ENCODE data around the gene FREY1. TPM values are rescaled to one million over a fixed set of nuclear protein-coding genes. Genes with fewer than 3 reads are reported as not detected.

Gene FREY1
- total RNA-seq, 6 donors from 2014 or later, result 0.60 to 3.2 (median 1.7) TPM; not detected in 2

DNA sequence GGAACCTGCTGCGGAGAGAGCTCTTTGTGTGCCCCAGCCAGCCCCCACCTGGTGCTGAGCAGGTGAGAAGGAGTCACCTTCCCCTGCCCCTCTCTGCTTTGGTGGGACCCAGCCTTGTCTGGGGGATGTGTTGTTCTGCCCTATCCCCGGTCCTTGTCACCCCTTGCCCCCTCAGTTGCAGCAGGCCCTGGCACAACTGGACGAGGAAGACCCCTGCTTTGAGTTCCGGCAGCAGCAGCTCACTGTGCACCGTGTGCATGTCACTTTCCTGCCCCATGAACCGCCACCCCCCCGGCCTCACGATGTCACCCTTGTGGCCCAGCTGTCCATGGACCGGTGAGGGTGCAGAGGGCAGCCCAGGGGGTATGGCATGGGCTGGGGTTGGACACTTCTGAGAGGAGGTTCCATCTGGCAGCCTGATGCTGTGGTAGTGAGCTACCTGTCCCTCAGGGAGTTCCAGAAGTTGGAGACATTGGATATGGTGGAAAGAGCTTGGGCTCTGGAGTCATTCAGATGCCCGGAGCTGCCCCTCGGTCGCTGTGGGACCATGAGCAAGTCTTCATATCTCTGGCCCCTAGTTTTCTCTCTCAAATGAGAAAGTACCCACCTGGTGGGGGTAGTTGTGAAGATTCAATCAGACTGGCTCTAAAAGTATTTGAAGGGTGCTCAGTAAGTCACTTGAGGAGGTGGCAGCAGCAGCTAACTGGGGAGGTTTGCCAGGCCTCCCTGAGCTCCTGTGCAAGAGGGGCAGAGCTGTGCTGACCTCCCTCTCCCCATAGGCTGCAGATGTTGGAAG is 19.7 kb upstream of the FREY1 start:
- peak in 1 of 2 donors; percentile 60 for DNase-seq

DNA sequence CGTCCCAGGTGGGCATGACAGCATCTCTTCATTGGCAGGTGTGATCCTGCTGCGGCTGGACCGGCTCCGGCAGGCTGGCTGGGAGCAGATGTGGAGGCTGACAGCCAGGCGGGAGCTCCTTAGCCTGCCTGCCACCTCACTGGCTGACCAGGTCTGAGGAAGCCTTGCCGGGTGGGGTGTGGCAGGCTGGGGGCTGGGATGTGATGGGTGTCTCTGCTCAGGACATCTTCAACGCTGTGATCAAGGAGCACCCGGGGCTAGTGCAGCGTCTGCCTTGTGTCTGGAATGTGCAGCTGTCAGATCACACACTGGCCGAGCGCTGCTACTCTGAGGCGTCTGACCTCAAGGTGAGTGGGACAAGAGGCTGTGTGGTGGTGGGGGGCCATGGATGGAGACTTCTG is 18.9 kb upstream of the FREY1 start:
- WGBS, 2 donors, result 62 to 75% methylated on average over 9 to 12 of the region's 12 CpGs
- Histone ChIP-seq H3K9me3 (no peaks in the 10 kb centered on the region), H3K4me1 (peaks cover 14 to 40% (median 26%) of the 10 kb centered on the region in 4 donors), H3K27me3 (peaks cover 0 to 23% (median 16%) of the 10 kb centered on the region in 4 donors), H3K4me3 (no peak overlapping the region), H3K27ac (no peak overlapping the region), H3K36me3 (peaks cover 0 to 4% (median 0%) of the 10 kb centered on the region in 4 donors)
- TF ChIP-seq CTCF (IDR thresholded peaks at IDR 0.05) (no peak), POLR2A (IDR thresholded peaks at IDR 0.05) (no peak), EP300 (IDR thresholded peaks at IDR 0.05) (no peak), POLR2AphosphoS5 (IDR thresholded peaks at IDR 0.05) (no peak)
- peak in 1 of 2 donors; percentile 66 for DNase-seq
- ATAC-seq (ENCODE audit: low FRiP score in 2 of 2), result no peak

More for the DNA sequence above, 19.7 kb upstream of the FREY1 start:
- Histone ChIP-seq H3K9me3 (no peaks in the 10 kb centered on the region), H3K27ac (no peak overlapping the region), H3K27me3 (peaks cover 0 to 18% (median 15%) of the 10 kb centered on the region in 4 donors), H3K36me3 (peaks cover 0 to 11% (median 3%) of the 10 kb centered on the region in 4 donors), H3K4me1 (peaks cover 14 to 33% (median 23%) of the 10 kb centered on the region in 4 donors), H3K4me3 (no peak overlapping the region)
- no peak for ATAC-seq (ENCODE audit: low FRiP score in 2 of 2)
- TF ChIP-seq EP300 (IDR thresholded peaks at IDR 0.05), result no peak
- TF ChIP-seq POLR2AphosphoS5 (IDR thresholded peaks at IDR 0.05), result no peak
- 94 to 100% methylated on average over 2 to 12 of the region's 12 CpGs for WGBS, 2 donors

DNA sequence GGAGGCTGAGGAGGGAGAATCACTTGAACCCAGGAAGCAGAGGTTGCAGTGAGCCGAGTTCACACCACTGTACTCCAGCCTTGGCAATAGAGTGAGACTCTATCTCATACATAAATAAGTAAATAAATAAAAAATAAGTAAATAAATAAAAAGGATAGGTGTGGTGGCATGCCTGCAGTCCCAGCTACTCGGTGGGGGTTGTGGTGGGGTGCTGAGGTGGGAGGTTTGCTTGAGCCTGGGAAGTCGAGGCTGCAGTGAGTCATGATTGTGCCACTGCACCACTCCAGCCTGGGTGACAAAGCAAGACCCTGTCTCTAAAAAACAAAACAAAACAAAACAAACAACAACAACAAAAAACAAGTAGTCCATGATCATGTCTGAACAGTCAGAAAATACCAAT is 18.5 kb upstream of the FREY1 start:
- Histone ChIP-seq H3K27me3 (peaks cover 0 to 23% (median 16%) of the 10 kb centered on the region in 4 donors), H3K4me1 (peaks cover 14 to 39% (median 28%) of the 10 kb centered on the region in 4 donors)

DNA sequence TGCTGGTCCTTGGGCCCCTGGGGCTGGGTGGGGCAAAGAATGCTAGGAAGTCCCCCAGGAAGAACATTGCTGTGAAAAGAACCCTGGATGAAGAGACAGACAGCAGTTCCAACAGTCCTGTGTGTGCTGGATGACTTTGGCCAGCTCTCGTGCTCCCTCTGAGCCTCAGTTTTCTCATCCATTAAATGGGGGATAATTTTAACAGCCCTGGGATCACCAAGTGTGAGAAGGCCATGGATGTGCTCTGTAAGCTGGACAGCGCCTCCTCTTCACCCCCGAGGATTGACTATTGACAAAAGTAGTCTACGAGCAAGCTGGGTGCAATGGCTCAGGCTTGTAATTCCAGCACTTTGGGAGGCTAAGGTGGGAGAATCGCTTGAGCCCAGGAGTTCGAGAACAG is 17.9 kb upstream of the FREY1 start:
- WGBS, 2 donors, result 79 to 89% methylated on average over 6 of the region's 6 CpGs
- TF ChIP-seq EP300 (IDR thresholded peaks at IDR 0.05) (no peak), POLR2A (IDR thresholded peaks at IDR 0.05) (no peak), POLR2AphosphoS5 (IDR thresholded peaks at IDR 0.05) (no peak), CTCF (IDR thresholded peaks at IDR 0.05) (no peak)
- DNase-seq (no peak), ATAC-seq (ENCODE audit: low FRiP score in 2 of 2) (no peak)
- Histone ChIP-seq H3K27ac (no peak overlapping the region), H3K4me3 (no peak overlapping the region), H3K36me3 (no peaks in the 10 kb centered on the region), H3K27me3 (peaks cover 0 to 23% (median 16%) of the 10 kb centered on the region in 4 donors), H3K4me1 (peaks cover 14 to 33% (median 24%) of the 10 kb centered on the region in 4 donors), H3K9me3 (no peaks in the 10 kb centered on the region)

More for the DNA sequence above, 18.5 kb upstream of the FREY1 start:
- Histone ChIP-seq H3K4me3 (no peak overlapping the region), H3K36me3 (no peaks in the 10 kb centered on the region), H3K27ac (no peak overlapping the region), H3K9me3 (no peaks in the 10 kb centered on the region)
- DNase-seq (no peak), ATAC-seq (ENCODE audit: low FRiP score in 2 of 2) (no peak)
- no peak for TF ChIP-seq POLR2A (IDR thresholded peaks at IDR 0.05)
- no peak for TF ChIP-seq CTCF (IDR thresholded peaks at IDR 0.05)
- no peak for TF ChIP-seq EP300 (IDR thresholded peaks at IDR 0.05)
- no peak for TF ChIP-seq POLR2AphosphoS5 (IDR thresholded peaks at IDR 0.05)
- 79 to 88% methylated on average over 3 of the region's 3 CpGs for WGBS, 2 donors

DNA sequence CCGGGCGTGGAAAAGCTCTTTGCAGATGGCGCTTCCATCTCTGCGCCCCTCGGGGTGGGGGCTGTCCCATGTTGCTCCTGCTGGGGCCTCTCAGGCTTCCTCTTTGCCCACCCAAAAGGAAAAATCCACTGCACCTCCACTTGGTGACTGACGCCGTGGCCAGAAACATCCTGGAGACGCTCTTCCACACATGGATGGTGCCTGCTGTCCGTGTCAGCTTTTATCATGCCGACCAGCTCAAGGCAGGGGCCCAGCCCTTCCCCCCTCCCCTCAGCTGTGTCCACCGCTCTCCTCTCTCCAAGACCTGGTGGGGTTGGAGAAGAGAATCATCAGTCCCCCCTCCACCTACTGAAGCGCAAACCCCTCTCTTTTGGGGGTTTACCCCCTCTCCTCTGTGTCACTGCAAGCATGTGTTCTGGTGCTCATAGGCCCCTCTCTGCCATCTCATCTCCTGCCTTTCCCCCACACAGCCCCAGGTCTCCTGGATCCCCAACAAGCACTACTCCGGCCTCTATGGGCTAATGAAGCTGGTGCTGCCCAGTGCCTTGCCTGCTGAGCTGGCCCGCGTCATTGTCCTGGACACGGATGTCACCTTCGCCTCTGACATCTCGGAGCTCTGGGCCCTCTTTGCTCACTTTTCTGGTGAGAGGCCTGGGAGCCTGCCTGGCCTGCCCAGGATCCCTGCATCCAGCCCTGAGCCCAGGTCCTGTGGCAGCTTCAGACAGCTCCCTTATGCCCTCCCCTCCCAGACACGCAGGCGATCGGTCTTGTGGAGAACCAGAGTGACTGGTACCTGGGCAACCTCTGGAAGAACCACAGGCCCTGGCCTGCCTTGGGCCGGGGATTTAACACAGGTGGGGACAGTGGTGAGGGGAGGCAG is 17.2 kb upstream of the FREY1 start:
- Histone ChIP-seq H3K4me1 (peaks cover 14 to 28% (median 22%) of the 10 kb centered on the region in 4 donors), H3K27ac (no peak overlapping the region), H3K27me3 (peaks cover 0 to 23% (median 16%) of the 10 kb centered on the region in 4 donors), H3K9me3 (no peaks in the 10 kb centered on the region), H3K4me3 (no peak overlapping the region), H3K36me3 (no peaks in the 10 kb centered on the region)
- TF ChIP-seq CTCF (IDR thresholded peaks at IDR 0.05), result no peak
- TF ChIP-seq EP300 (IDR thresholded peaks at IDR 0.05), result no peak
- TF ChIP-seq POLR2AphosphoS5 (IDR thresholded peaks at IDR 0.05), result no peak
- WGBS, 2 donors, result 78 to 83% methylated on average over 15 to 22 of the region's 22 CpGs
- peak in 1 of 2 donors; percentile 58 for DNase-seq
- no peak for ATAC-seq (ENCODE audit: low FRiP score in 2 of 2)

All from upper lobe of left lung (tissue), 6 donors.